Uterus (tissue), 2 donors: ENCODE results near the gene SLC44A1.

ENCODE experiments used
- POLR2A ChIP-seq, 2 donors: fragments of 450-650 bp; IDR thresholded peaks; one replicate each; pipeline ENCODE4 v1.6.1; 2016; ENCODE audit warnings: antibody characterized with exemption in 2 of 2, mild to moderate bottlenecking in 1 of 2, moderate library complexity in 1 of 2
- TF ChIP-seq, protein P1 (sequence below), 4 experiments: fragments of 200-600 bp in 2 of 4; fragments of 450-650 bp in 2 of 4; sonication (generic) in 2 of 4; IDR thresholded peaks; one replicate each; pipeline ENCODE4 v1.5.1; 2016 to 2019; ENCODE audit warnings: antibody characterized with exemption in 4 of 4, mild to moderate bottlenecking in 2 of 4, moderate library complexity in 1 of 4

DNA sequence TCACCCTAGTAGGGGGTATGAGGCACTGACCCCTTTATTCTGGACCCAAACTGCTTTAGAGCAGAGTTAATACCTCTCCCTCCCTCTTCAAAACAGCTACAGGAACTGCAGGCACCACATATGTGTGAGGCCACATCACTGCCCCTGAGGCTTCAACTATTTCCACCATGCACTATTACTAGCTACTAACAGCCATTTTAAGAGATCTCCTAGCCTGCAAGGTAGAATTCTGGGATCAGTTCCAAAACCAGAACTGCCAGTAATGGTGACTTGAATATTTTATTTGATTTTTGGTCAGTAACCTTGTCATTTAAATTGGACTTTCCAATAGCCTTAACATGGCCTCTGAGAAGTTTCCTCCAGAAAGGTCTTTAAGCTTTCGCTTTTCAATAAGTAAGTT lies 148.1 kb downstream of the SLC44A1 start:
- TF ChIP-seq, protein P1, sequence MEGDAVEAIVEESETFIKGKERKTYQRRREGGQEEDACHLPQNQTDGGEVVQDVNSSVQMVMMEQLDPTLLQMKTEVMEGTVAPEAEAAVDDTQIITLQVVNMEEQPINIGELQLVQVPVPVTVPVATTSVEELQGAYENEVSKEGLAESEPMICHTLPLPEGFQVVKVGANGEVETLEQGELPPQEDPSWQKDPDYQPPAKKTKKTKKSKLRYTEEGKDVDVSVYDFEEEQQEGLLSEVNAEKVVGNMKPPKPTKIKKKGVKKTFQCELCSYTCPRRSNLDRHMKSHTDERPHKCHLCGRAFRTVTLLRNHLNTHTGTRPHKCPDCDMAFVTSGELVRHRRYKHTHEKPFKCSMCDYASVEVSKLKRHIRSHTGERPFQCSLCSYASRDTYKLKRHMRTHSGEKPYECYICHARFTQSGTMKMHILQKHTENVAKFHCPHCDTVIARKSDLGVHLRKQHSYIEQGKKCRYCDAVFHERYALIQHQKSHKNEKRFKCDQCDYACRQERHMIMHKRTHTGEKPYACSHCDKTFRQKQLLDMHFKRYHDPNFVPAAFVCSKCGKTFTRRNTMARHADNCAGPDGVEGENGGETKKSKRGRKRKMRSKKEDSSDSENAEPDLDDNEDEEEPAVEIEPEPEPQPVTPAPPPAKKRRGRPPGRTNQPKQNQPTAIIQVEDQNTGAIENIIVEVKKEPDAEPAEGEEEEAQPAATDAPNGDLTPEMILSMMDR (IDR thresholded peaks at IDR 0.05): no peak
- TF ChIP-seq POLR2A (IDR thresholded peaks at IDR 0.05): no peak
